ENCODE measurements around the gene NFKB2. TPM values are rescaled to one million over a fixed set of nuclear protein-coding genes. Genes with fewer than 3 reads are reported as not detected.

NFKB2 gene
- total and polyA plus RNA-seq, 2 of the 8 experiments (the other 6 are each of a cell fraction or from before 2014, with no cell fraction given) = 20.4 to 31.4 TPM

DNA sequence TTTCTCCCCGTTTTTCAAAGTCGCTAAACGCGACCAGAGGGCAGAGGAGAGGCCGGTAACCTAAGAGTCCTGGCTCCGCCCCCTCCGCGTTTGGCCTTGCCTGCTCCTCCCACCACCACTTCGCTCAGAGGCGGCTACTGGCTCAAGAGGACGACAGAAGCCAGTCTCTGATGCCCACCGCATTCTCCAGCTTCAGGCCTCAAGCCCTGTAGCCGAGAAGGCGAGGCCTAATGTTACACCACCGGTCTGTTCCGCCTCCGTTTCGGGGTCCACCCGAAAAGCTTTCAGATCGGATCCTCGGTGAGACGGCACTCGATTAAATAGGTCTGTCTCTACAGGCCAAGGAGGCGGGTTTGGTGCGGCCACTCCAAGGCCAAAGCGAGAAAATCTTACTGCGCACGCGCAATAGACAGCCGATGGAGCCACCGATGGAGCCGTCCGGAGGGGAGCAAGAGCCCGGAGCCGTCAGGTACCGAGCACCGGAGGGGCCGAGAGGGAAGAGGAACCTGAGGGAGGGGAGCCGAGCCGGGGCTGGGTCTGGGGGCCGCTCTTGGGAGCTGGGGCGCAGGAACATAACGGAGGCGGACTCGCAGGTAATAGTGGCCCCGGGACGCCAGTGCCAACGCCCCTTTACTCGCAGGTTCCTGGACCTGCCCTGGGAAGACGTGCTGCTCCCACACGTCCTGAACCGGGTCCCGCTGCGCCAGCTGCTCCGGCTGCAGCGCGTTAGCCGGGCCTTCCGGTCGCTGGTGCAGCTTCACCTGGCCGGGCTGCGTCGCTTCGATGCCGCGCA is 25.4 kb downstream of the NFKB2 start, which contains the start of gene FBXL15 (continued):
- TF ChIP-seq, protein P1, sequence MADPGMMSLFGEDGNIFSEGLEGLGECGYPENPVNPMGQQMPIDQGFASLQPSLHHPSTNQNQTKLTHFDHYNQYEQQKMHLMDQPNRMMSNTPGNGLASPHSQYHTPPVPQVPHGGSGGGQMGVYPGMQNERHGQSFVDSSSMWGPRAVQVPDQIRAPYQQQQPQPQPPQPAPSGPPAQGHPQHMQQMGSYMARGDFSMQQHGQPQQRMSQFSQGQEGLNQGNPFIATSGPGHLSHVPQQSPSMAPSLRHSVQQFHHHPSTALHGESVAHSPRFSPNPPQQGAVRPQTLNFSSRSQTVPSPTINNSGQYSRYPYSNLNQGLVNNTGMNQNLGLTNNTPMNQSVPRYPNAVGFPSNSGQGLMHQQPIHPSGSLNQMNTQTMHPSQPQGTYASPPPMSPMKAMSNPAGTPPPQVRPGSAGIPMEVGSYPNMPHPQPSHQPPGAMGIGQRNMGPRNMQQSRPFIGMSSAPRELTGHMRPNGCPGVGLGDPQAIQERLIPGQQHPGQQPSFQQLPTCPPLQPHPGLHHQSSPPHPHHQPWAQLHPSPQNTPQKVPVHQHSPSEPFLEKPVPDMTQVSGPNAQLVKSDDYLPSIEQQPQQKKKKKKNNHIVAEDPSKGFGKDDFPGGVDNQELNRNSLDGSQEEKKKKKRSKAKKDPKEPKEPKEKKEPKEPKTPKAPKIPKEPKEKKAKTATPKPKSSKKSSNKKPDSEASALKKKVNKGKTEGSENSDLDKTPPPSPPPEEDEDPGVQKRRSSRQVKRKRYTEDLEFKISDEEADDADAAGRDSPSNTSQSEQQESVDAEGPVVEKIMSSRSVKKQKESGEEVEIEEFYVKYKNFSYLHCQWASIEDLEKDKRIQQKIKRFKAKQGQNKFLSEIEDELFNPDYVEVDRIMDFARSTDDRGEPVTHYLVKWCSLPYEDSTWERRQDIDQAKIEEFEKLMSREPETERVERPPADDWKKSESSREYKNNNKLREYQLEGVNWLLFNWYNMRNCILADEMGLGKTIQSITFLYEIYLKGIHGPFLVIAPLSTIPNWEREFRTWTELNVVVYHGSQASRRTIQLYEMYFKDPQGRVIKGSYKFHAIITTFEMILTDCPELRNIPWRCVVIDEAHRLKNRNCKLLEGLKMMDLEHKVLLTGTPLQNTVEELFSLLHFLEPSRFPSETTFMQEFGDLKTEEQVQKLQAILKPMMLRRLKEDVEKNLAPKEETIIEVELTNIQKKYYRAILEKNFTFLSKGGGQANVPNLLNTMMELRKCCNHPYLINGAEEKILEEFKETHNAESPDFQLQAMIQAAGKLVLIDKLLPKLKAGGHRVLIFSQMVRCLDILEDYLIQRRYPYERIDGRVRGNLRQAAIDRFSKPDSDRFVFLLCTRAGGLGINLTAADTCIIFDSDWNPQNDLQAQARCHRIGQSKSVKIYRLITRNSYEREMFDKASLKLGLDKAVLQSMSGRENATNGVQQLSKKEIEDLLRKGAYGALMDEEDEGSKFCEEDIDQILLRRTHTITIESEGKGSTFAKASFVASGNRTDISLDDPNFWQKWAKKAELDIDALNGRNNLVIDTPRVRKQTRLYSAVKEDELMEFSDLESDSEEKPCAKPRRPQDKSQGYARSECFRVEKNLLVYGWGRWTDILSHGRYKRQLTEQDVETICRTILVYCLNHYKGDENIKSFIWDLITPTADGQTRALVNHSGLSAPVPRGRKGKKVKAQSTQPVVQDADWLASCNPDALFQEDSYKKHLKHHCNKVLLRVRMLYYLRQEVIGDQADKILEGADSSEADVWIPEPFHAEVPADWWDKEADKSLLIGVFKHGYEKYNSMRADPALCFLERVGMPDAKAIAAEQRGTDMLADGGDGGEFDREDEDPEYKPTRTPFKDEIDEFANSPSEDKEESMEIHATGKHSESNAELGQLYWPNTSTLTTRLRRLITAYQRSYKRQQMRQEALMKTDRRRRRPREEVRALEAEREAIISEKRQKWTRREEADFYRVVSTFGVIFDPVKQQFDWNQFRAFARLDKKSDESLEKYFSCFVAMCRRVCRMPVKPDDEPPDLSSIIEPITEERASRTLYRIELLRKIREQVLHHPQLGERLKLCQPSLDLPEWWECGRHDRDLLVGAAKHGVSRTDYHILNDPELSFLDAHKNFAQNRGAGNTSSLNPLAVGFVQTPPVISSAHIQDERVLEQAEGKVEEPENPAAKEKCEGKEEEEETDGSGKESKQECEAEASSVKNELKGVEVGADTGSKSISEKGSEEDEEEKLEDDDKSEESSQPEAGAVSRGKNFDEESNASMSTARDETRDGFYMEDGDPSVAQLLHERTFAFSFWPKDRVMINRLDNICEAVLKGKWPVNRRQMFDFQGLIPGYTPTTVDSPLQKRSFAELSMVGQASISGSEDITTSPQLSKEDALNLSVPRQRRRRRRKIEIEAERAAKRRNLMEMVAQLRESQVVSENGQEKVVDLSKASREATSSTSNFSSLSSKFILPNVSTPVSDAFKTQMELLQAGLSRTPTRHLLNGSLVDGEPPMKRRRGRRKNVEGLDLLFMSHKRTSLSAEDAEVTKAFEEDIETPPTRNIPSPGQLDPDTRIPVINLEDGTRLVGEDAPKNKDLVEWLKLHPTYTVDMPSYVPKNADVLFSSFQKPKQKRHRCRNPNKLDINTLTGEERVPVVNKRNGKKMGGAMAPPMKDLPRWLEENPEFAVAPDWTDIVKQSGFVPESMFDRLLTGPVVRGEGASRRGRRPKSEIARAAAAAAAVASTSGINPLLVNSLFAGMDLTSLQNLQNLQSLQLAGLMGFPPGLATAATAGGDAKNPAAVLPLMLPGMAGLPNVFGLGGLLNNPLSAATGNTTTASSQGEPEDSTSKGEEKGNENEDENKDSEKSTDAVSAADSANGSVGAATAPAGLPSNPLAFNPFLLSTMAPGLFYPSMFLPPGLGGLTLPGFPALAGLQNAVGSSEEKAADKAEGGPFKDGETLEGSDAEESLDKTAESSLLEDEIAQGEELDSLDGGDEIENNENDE (IDR thresholded peaks at IDR 0.05; ENCODE audit: insufficient replicate concordance, low read length) = no peak
- TF ChIP-seq SIRT6 (IDR thresholded peaks at IDR 0.05; ENCODE audit: low read length) (no peak), ASH2L (IDR thresholded peaks at IDR 0.05; ENCODE audit: low read length) (peak; percentile 85), SIX5 (IDR thresholded peaks at IDR 0.05; ENCODE audit: low read depth, low read length) (peak; percentile 13; the same call in 1 of the 2 replicates), SP1 (IDR thresholded peaks at IDR 0.05; ENCODE audit: low read depth, low read length) (0 out of 2 replicates have a peak, but pooled peaks have one; percentile 47), SP4 (IDR thresholded peaks at IDR 0.05; ENCODE audit: low read length) (no peak), YY1 (IDR thresholded peaks at IDR 0.05; ENCODE audit: low read depth, low read length) (peak; percentile 73), GTF2F1 (IDR thresholded peaks at IDR 0.05; ENCODE audit: borderline replicate concordance, low read depth, low read length) (no peak), POLR2A (IDR thresholded peaks at IDR 0.05; ENCODE audit: control extremely low read depth in 1 of 2, low read depth in 2 of 2, low read length in 2 of 2) (peak in 1 of 2 experiments; percentile 57; a peak in 1 of 3 replicates), KDM5A (IDR thresholded peaks at IDR 0.05; ENCODE audit: low read length) (peak; percentile 82)
- TF ChIP-seq, protein P2, sequence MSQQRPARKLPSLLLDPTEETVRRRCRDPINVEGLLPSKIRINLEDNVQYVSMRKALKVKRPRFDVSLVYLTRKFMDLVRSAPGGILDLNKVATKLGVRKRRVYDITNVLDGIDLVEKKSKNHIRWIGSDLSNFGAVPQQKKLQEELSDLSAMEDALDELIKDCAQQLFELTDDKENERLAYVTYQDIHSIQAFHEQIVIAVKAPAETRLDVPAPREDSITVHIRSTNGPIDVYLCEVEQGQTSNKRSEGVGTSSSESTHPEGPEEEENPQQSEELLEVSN (IDR thresholded peaks at IDR 0.05) = peak; percentile 50
